CD4-positive, alpha-beta T cell (primary cell): ENCODE measurements around the gene AGPAT4. TPM values are rescaled to one million over a fixed set of nuclear protein-coding genes. Genes with fewer than 3 reads are reported as not detected.

Experiments used
- ATAC-seq: fragments of 200-7000 bp; cut with Tn5 transposase; one replicate; pipeline ENCODE4 v1.10.0; 2022; ENCODE audit warnings: mild to moderate bottlenecking; ENCODE audit not compliant: poor library complexity
- CTCF ChIA-PET: fragments of 350-600 bp; sonication (Branson Sonifier 250); formaldehyde crosslinking; loops from one replicate; lab custom pipeline; 2021; ENCODE audit warnings: antibody characterized with exemption, inconsistent platforms; lab: Charles Lee
- POLR2A ChIA-PET: fragments of 350-600 bp; sonication (Branson Sonifier 250); formaldehyde crosslinking; loops from one replicate; lab custom pipeline; 2021; ENCODE audit warnings: antibody characterized with exemption, inconsistent platforms; lab: Charles Lee
- DNase-seq, 14 experiments: peaks; one replicate each; pipeline ENCODE4 v3.0.0-alpha.2; 2013 to 2020; ENCODE audit warnings: mixed read lengths in 2 of 14
- H3K27ac ChIP-seq, 2 donors: one replicate each; pipeline versions ENCODE4 v1.5.1 to v1.7.0; 2013; ENCODE audit warnings: low read length in 2 of 2, low read depth in 1 of 2, mild to moderate bottlenecking in 1 of 2
- H3K27me3 ChIP-seq, 2 experiments: 1 replicate in 1 of 2; 2 replicates in 1 of 2; pipeline versions ENCODE4 v1.6.1 to v1.7.0; 2013; ENCODE audit warnings: low read length in 2 of 2, control low read depth in 1 of 2, mild to moderate bottlenecking in 1 of 2, moderate library complexity in 1 of 2; ENCODE audit not compliant: insufficient read depth in 2 of 2, control insufficient read depth in 1 of 2
- H3K36me3 ChIP-seq: one replicate; pipeline ENCODE4 v1.6.1; 2013; ENCODE audit warnings: low read length, control low read depth; ENCODE audit not compliant: insufficient read depth
- H3K4me1 ChIP-seq: one replicate; pipeline ENCODE4 v1.6.1; 2013; ENCODE audit warnings: low read length, control low read depth; ENCODE audit not compliant: insufficient read depth
- H3K4me3 ChIP-seq: one replicate; pipeline ENCODE4 v1.5.1; 2013; ENCODE audit warnings: mild to moderate bottlenecking, low read length, moderate library complexity
- H3K9me3 ChIP-seq, 2 experiments: 1 replicate in 1 of 2; 2 replicates in 1 of 2; pipeline versions ENCODE4 v1.6.1 to v1.7.0; 2013; ENCODE audit warnings: low read length in 2 of 2, mild to moderate bottlenecking in 2 of 2, control low read depth in 1 of 2, moderate library complexity in 1 of 2; ENCODE audit not compliant: control insufficient read depth in 1 of 2, insufficient read depth in 1 of 2
- H3K27ac Mint-ChIP-seq: one replicate; pipeline ENCODE4 v1.8.0; 2020; ENCODE audit warnings: mixed read lengths
- H3K27me3 Mint-ChIP-seq: one replicate; pipeline ENCODE4 v1.8.0; 2021; ENCODE audit warnings: mixed read lengths
- H3K36me3 Mint-ChIP-seq: one replicate; pipeline ENCODE4 v1.8.0; 2021; ENCODE audit warnings: low read depth, mixed read lengths
- H3K4me1 Mint-ChIP-seq: one replicate; pipeline ENCODE4 v1.8.0; 2021; ENCODE audit warnings: low read depth, mixed read lengths
- H3K4me3 Mint-ChIP-seq: one replicate; pipeline ENCODE4 v1.8.0; 2020; ENCODE audit warnings: mild to moderate bottlenecking, mixed read lengths
- H3K9me3 Mint-ChIP-seq: one replicate; pipeline ENCODE4 v1.8.0; 2020; ENCODE audit warnings: mixed read lengths
- intact Hi-C, 2 experiments: fragments of 100-400 bp; cut with DNase I in 1 of 2; cut with micrococcal nuclease in 1 of 2; formaldehyde crosslinking; loops; one replicate each; pipeline versions ENCODE4 v1.15.1 to v1.9.0; 2023 to 2025; cut with DNase I, micrococcal nuclease
- total RNA-seq, 174 experiments: library from RNA in 2 of 174; stranded (reverse) in 2 of 174; gene quantifications; one replicate each; pipeline ENCODE4 v1.2.3 and lab custom pipeline; 2021 to 2026
- TF ChIP-seq, protein P1 (sequence below): fragments of 200-600 bp; IDR thresholded peaks from one replicate; pipeline ENCODE4 v1.8.0; 2022; ENCODE audit warnings: antibody characterized with exemption, mild to moderate bottlenecking

AGPAT4 gene
- total RNA-seq, 2 experiments from 2014 or later, result 2.8 to 4.8 TPM

DNA sequence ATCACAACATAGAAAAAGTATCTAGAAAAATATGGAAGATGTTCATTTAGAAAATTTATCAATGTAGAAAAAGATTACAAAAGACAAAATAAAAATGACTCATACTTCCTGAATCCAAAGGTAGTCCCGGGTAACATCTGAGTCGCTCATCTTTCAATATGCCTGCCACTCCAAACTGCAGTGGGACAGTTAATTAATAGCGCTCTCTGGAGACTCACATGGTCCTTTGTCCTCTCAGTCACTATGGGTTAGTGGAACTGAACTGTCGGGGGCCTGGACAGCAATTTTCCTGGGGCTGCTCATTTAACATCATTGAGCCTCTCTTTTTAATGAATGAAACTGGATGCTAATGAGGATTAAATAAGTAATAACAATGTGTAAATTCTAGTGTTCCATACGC, 178.9 kb downstream of the AGPAT4 start:
- no peak for DNase-seq
- ChIA-PET POLR2A (no interaction called here), CTCF (interaction anchor here (0.6 to 0.7 kb wide), 2 partner anchors 269 to 323 kb away, joined by 3 read pairs; no protein-coding TSS in a partner anchor)
- Histone ChIP-seq H3K9me3 (no peaks in the 10 kb centered on the region), H3K4me3 (no peak overlapping the region), H3K36me3 (peaks cover 79% of the 10 kb centered on the region), H3K27me3 (no peaks in the 10 kb centered on the region), H3K27ac (no peak overlapping the region), H3K4me1 (no peaks in the 10 kb centered on the region)
- Mint-ChIP-seq H3K9me3 (no peaks in the 10 kb centered on the region), H3K27ac (no peak overlapping the region), H3K4me3 (no peak overlapping the region), H3K27me3 (no peaks in the 10 kb centered on the region), H3K4me1 (no peaks in the 10 kb centered on the region), H3K36me3 (peaks cover 96% of the 10 kb centered on the region)
- intact Hi-C loops, result no loop called here
- ATAC-seq, result no peak
- TF ChIP-seq, protein P1, sequence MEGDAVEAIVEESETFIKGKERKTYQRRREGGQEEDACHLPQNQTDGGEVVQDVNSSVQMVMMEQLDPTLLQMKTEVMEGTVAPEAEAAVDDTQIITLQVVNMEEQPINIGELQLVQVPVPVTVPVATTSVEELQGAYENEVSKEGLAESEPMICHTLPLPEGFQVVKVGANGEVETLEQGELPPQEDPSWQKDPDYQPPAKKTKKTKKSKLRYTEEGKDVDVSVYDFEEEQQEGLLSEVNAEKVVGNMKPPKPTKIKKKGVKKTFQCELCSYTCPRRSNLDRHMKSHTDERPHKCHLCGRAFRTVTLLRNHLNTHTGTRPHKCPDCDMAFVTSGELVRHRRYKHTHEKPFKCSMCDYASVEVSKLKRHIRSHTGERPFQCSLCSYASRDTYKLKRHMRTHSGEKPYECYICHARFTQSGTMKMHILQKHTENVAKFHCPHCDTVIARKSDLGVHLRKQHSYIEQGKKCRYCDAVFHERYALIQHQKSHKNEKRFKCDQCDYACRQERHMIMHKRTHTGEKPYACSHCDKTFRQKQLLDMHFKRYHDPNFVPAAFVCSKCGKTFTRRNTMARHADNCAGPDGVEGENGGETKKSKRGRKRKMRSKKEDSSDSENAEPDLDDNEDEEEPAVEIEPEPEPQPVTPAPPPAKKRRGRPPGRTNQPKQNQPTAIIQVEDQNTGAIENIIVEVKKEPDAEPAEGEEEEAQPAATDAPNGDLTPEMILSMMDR, result no peak

DNA sequence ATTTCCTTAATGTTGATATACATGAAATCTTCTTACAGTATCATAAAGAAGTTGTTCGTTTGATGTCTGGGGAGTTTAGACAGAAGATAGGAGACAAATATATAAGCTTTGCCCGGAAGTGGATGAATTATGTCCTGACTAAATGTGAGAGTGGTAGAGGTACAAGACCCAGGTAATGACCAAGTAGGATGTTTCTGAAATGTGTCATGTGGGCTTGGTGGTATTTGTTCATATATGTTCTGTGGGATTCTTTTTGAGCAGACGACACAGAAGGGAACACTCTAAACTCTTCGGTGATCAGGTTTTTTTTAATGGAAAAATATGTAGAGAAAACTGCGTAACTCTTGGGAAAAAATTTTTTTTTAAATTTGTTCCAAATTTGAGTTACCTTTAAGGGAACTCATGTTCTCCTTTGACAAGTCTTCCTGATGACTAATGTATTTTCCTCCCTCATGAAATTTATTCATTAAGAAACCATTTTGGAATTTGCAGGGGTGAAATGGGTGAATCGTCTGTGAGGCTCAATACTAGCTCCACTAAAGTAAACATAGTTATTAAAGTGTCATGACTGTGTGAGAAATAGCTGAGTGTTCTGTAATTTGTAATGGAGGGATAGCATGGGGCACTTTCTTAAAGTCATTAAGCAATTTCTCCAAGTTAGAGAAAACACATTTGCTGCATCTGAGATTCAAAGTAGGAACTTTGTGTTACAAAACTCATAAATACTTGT, 181.7 kb downstream of the AGPAT4 start:
- no peak overlapping the region for H3K27ac Mint-ChIP-seq
- Histone ChIP-seq H3K4me3 (no peak overlapping the region), H3K27ac (no peak overlapping the region), H3K36me3 (peaks cover 81% of the 10 kb centered on the region), H3K27me3 (no peaks in the 10 kb centered on the region), H3K4me1 (no peaks in the 10 kb centered on the region), H3K9me3 (no peaks in the 10 kb centered on the region)
- H3K9me3 Mint-ChIP-seq, result no peaks in the 10 kb centered on the region
- H3K4me3 Mint-ChIP-seq, result no peak overlapping the region
- CTCF ChIA-PET, result no interaction called here
- peaks cover 96% of the 10 kb centered on the region for H3K36me3 Mint-ChIP-seq
- POLR2A ChIA-PET, result no interaction called here
- intact Hi-C loops, result no loop called here
- H3K4me1 Mint-ChIP-seq, result no peaks in the 10 kb centered on the region
- TF ChIP-seq, protein P1, result no peak
- DNase-seq (no peak), ATAC-seq (no peak)
- no peaks in the 10 kb centered on the region for H3K27me3 Mint-ChIP-seq

DNA sequence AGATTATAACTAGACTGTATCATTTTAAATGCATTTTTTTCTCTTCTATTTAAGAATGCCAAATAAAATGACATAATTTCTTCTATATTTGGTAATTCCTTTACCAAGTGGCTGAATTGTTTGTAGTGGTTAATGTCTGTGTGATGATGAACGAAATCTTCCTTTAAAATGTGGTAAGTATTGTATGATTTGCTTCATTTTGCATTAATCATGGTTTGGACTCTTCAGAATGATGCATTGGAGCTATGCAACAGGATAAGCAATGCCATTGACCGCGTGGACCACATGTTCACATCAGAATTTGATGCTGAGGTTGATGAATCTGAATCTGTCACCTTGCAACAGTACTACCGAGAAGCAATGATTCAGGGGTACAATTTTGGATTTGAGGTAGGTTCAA, 182.7 kb downstream of the AGPAT4 start:
- Mint-ChIP-seq H3K27ac (no peak overlapping the region), H3K36me3 (peaks cover 96% of the 10 kb centered on the region), H3K27me3 (no peaks in the 10 kb centered on the region), H3K4me1 (no peaks in the 10 kb centered on the region), H3K4me3 (no peak overlapping the region), H3K9me3 (no peaks in the 10 kb centered on the region)
- TF ChIP-seq, protein P1, result no peak
- H3K4me1 ChIP-seq, result no peaks in the 10 kb centered on the region
- intact Hi-C loops, result no loop called here
- no peak for DNase-seq
- H3K27me3 ChIP-seq, result no peaks in the 10 kb centered on the region
- peaks cover 86% of the 10 kb centered on the region for H3K36me3 ChIP-seq
- POLR2A ChIA-PET, result no interaction called here
- H3K9me3 ChIP-seq, result no peaks in the 10 kb centered on the region
- no peak overlapping the region for H3K27ac ChIP-seq
- no peak overlapping the region for H3K4me3 ChIP-seq
- no peak for ATAC-seq
- CTCF ChIA-PET, result no interaction called here
